Measurements from ENCODE around the gene AGO3. TPM values are rescaled to one million over a fixed set of nuclear protein-coding genes. Genes with fewer than 3 reads are reported as not detected.

Gene AGO3
- total and polyA plus RNA-seq, 2 donors (not counting 3 experiments of a cell fraction or from before 2014, with no cell fraction given) = 10.4 to 21.1 TPM

GRCh38 chr1:36115200-36115669, 184.3 kb downstream of the AGO3 start:
- POLR2A ChIA-PET = interaction anchor here (0.5 kb wide), 1 partner anchor 106 kb away, joined by 4 read pairs; no protein-coding TSS in a partner anchor
- no peak for DNase-seq (ENCODE audit: low read depth, low spot score)

More at GRCh38 chr1:36115200-36115669, 184.3 kb downstream of the AGO3 start:
- dilution Hi-C loops (cut with MboI; ENCODE audit: extremely low pct_ligation_motif_present, low sequenced_read_pairs) = no loop called here
- H3K4me3 ChIP-seq (replicated peaks in 1 of 3; ENCODE audit: insufficient read depth in 1 of 3, low read depth in 1 of 3, low read length in 3 of 3) = no peak overlapping the region
- no peak overlapping the region for H3K27ac ChIP-seq (ENCODE audit: insufficient read depth, low read depth, low read length)
- no peaks in the 10 kb centered on the region for H3K4me1 ChIP-seq (ENCODE audit: control insufficient read depth, extremely low read depth, insufficient read depth, low read length)
- CTCF ChIA-PET = interaction anchor here (0.7 to 3.2 kb wide), 4 partner anchors 10 to 73 kb away, joined by 3 to 24 read pairs (median 7); no protein-coding TSS in a partner anchor
- no peak overlapping the region for H3K4me2 ChIP-seq (ENCODE audit: insufficient read depth, low read length)
- no peak overlapping the region for H2AFZ ChIP-seq (ENCODE audit: low read depth, low read length)
- no peak for FAIRE-seq
- intact Hi-C loops (cut with micrococcal nuclease) = no loop called here
- no peaks in the 10 kb centered on the region for H3K27me3 ChIP-seq (ENCODE audit: control insufficient read depth in 2 of 2, insufficient read depth in 2 of 2, low read length in 2 of 2)
- no peak for TF ChIP-seq FOS (IDR thresholded peaks at IDR 0.05; ENCODE audit: borderline replicate concordance, insufficient read depth, low read length)
- no peak for TF ChIP-seq MYC (IDR thresholded peaks at IDR 0.05; ENCODE audit: low read depth, low read length)
- TF ChIP-seq MAX (IDR thresholded peaks at IDR 0.05; ENCODE audit: insufficient read depth, insufficient read length) = no peak
- TF ChIP-seq POLR2A (IDR thresholded peaks at IDR 0.05; ENCODE audit: low read depth, low read length) = no peak
- no peak for TF ChIP-seq POLR2AphosphoS5 (IDR thresholded peaks at IDR 0.05; ENCODE audit: insufficient read depth, low read depth, low read length)
- no peak for TF ChIP-seq EZH2 (IDR thresholded peaks at IDR 0.05; ENCODE audit: borderline replicate concordance, low read depth, low read length, severe bottlenecking)
- TF ChIP-seq JUN (IDR thresholded peaks at IDR 0.05; ENCODE audit: borderline replicate concordance, insufficient read depth, insufficient read length, low read depth) = no peak
- TF ChIP-seq GATA2 (IDR thresholded peaks at IDR 0.05; ENCODE audit: insufficient read depth, insufficient read length, low read depth, low read length) = no peak
- TF ChIP-seq CTCF (IDR thresholded peaks at IDR 0.05; ENCODE audit: extremely low read depth in 1 of 2, insufficient read depth in 1 of 2, low read depth in 1 of 2, low read length in 2 of 2) = no peak
- no peaks in the 10 kb centered on the region for H3K36me3 ChIP-seq (ENCODE audit: control insufficient read depth in 2 of 2, extremely low read depth in 1 of 2, insufficient read depth in 2 of 2, low read length in 2 of 2)
- H4K20me1 ChIP-seq (replicated peaks; ENCODE audit: control insufficient read depth, extremely low read depth, insufficient read depth, low read length) = no peaks in the 10 kb centered on the region
- no TSS peak for BruUV-seq (replicated peaks)
- no peaks in the 10 kb centered on the region for H3K9me1 ChIP-seq (replicated peaks; ENCODE audit: control insufficient read depth, extremely low read depth, insufficient read depth, low read length)
- H3K9me3 ChIP-seq (replicated peaks; ENCODE audit: control insufficient read depth, insufficient read depth, low read length) = no peaks in the 10 kb centered on the region
- no peaks in the 10 kb centered on the region for H3K79me2 ChIP-seq (ENCODE audit: control insufficient read depth, insufficient read depth, low read length)
- H3K9ac ChIP-seq (replicated peaks; ENCODE audit: extremely low read depth, insufficient read depth, low read length) = no peak overlapping the region

All from endothelial cell of umbilical vein (primary cell).